Mucosa of gallbladder (tissue), 1 donor: ENCODE results near the gene UBE3B. TPM values are rescaled to one million over a fixed set of nuclear protein-coding genes. Genes with fewer than 3 reads are reported as not detected.
A peak's percentile ranks its signal among the peaks of the same experiment; 100 is the strongest.

Experiments used
- DNase-seq: peaks from one replicate; pipeline ENCODE4 v3.0.0-alpha.2; 2020; ENCODE audit warnings: low spot score
- total RNA-seq: library from RNA; stranded (reverse); gene quantifications from one replicate; pipeline ENCODE4 v1.2.1, GENCODE V29; 2021
- donor health status: DM: no; HTN: no; CAD: no.

UBE3B gene
- total RNA-seq, 1 donor from 2014 or later, result 48.5 TPM

GRCh38 chr12:109553906-109554500 is 76.6 kb downstream of the UBE3B start:
- DNase-seq, result no peak

- no peak for DNase-seq
These were observed 77.3 kb downstream of the UBE3B start for GRCh38 chr12:109554761-109555160.

- no peak for DNase-seq
These were observed 78.2 kb downstream of the UBE3B start for GRCh38 chr12:109555431-109556315.

- no peak for DNase-seq
These were observed 79.8 kb downstream of the UBE3B start for GRCh38 chr12:109557200-109557599.

GRCh38 chr12:109557805-109558204 is 80.4 kb downstream of the UBE3B start:
- no peak for DNase-seq

- DNase-seq, result no peak
These were observed 81.2 kb downstream of the UBE3B start for GRCh38 chr12:109558374-109559199.

GRCh38 chr12:109559200-109559505 is 81.7 kb downstream of the UBE3B start:
- DNase-seq, result no peak

GRCh38 chr12:109559601-109560000 is 82.2 kb downstream of the UBE3B start:
- DNase-seq, result no peak

- no peak for DNase-seq
These were observed 83.7 kb downstream of the UBE3B start for GRCh38 chr12:109560867-109561710.

GRCh38 chr12:109561711-109562030 is 84.2 kb downstream of the UBE3B start:
- no peak for DNase-seq

- DNase-seq, result no peak
These were observed 85.4 kb downstream of the UBE3B start for GRCh38 chr12:109562871-109563270.

GRCh38 chr12:109563291-109564284 is 86.2 kb downstream of the UBE3B start:
- no peak for DNase-seq

GRCh38 chr12:109566424-109566823 is 89.0 kb downstream of the UBE3B start:
- no peak for DNase-seq

GRCh38 chr12:109567296-109567695 is 89.9 kb downstream of the UBE3B start:
- no peak for DNase-seq

- DNase-seq, result no peak
These were observed 90.5 kb downstream of the UBE3B start for GRCh38 chr12:109567967-109568366.

- no peak for DNase-seq
These were observed 91.1 kb downstream of the UBE3B start for GRCh38 chr12:109568486-109568885.

GRCh38 chr12:109571773-109572505 is 94.5 kb downstream of the UBE3B start:
- DNase-seq, result no peak

- no peak for DNase-seq
These were observed 95.0 kb downstream of the UBE3B start for GRCh38 chr12:109572506-109572845.

GRCh38 chr12:109573029-109573913 is 95.8 kb downstream of the UBE3B start, which contains the start of the genes MMAB and MVK:
TSS of gene MMAB (minus strand) at chr12:109573504. CDS start at chr12:109573480, 24 bp downstream.
TSS of gene MVK (plus strand) at chr12:109573794. CDS start at chr12:109574823, 1,029 bp downstream.
- DNase-seq, result peak; percentile 100
